Heart left ventricle (tissue), 16 donors: ENCODE data around the gene PARD3B. TPM values are rescaled to one million over a fixed set of nuclear protein-coding genes. Genes with fewer than 3 reads are reported as not detected.

ENCODE experiments used
- ATAC-seq, 4 donors: fragments of 200-7000 bp; cut with Tn5 transposase; one replicate each; pipeline ENCODE4 v1.9.1; 2020 to 2022; ENCODE audit warnings: moderate library complexity in 4 of 4, mild to moderate bottlenecking in 3 of 4, moderate number of reproducible peaks in 1 of 4
- DNase-seq, 5 donors: peaks; one replicate each; pipeline ENCODE4 v3.0.0-alpha.2; 2020
- H3K27ac ChIP-seq, 12 donors: fragments of 200-600 bp; sonication (generic) in 4 of 12; one replicate each; pipeline versions ENCODE4 v1.5.0 to v1.8.0; 2016 to 2022; ENCODE audit warnings: mild to moderate bottlenecking in 2 of 12
- H3K27me3 ChIP-seq, 9 donors: fragments of 200-600 bp; sonication (generic) in 2 of 9; one replicate each; pipeline versions ENCODE4 v1.5.1 to v1.8.0; 2016 to 2022; ENCODE audit warnings: mild to moderate bottlenecking in 3 of 9
- H3K36me3 ChIP-seq, 9 donors: fragments of 200-600 bp; sonication (generic) in 2 of 9; one replicate each; pipeline versions ENCODE4 v1.5.0 to v1.8.0; 2018 to 2022; ENCODE audit warnings: mild to moderate bottlenecking in 2 of 9
- H3K4me1 ChIP-seq, 12 donors: fragments of 200-600 bp; sonication (generic) in 4 of 12; one replicate each; pipeline versions ENCODE4 v1.5.0 to v1.8.0; 2016 to 2022; ENCODE audit warnings: mild to moderate bottlenecking in 3 of 12
- H3K4me3 ChIP-seq, 12 donors: fragments of 200-600 bp; sonication (generic) in 4 of 12; one replicate each; pipeline versions ENCODE4 v1.5.0 to v1.8.0; 2017 to 2022; ENCODE audit warnings: mild to moderate bottlenecking in 9 of 12, moderate library complexity in 4 of 12
- H3K9me3 ChIP-seq, 12 donors: fragments of 200-600 bp; sonication (generic) in 4 of 12; one replicate each; pipeline versions ENCODE4 v1.5.0 to v1.8.0; 2016 to 2022; ENCODE audit warnings: mild to moderate bottlenecking in 1 of 12
- POLR2A ChIP-seq, 2 donors: fragments of 450-650 bp; IDR thresholded peaks; one replicate each; pipeline ENCODE4 v1.6.1; 2017; ENCODE audit warnings: antibody characterized with exemption in 2 of 2, mild to moderate bottlenecking in 2 of 2, moderate library complexity in 2 of 2
- WGBS, 4 donors: extraction: QIAGEN DNeasy Blood & Tissue Kit in 2 of 4; methylation state at CpG; one replicate each; pipeline versions ENCODE4 v1.1.5 to v1.1.7; 2013 to 2018; 5-methylcytosine and 5-hydroxymethylcytosine counted together
- intact Hi-C, 10 donors: fragments of 100-400 bp; cut with DNase I; formaldehyde crosslinking; loops; one replicate each; pipeline versions ENCODE4 v1.11.1 to v1.14.2; 2022
- polyA plus RNA-seq, 2 donors: library from polyadenylated mRNA; stranded (reverse); fragments of 200-250 nt; gene quantifications; one replicate each; pipeline ENCODE4 v1.2.3, GENCODE V29; 2013
- total RNA-seq, 9 donors: library from RNA; depleted of rRNA in 2 of 9; stranded (reverse); fragments of >200 nt in 2 of 9; fragmentation: NEBNext Ultra II Directional in 3 of 9; extraction: Animal tissue kit (Norgen Biotek cat#: 25700) in 3 of 9; gene quantifications; one replicate each; pipeline versions ENCODE4 v1.1.0 to v1.2.4, GENCODE V29; 2016 to 2023
- TF ChIP-seq, protein P1 (sequence below), 12 donors: fragments of 200-600 bp; sonication (generic) in 4 of 12; IDR thresholded peaks; one replicate each; pipeline versions ENCODE4 v1.5.0 to v1.8.0; 2018 to 2022; ENCODE audit warnings: antibody characterized with exemption in 12 of 12, mild to moderate bottlenecking in 5 of 12
- donor health status: ischemic (EF 13 %, LVEDD 7.1; RV severe dilation, severe dysfunction).
- donor health status: healthy with polysubstance abuse.
- donor health status: DM: no; HTN: yes; CAD: no.
- donor health status: DM: no; HTN: no; CAD: no.
- donor health status: ischemic (EF 25% LVEDD 6.9; RV normal size, moderate dysfunction).
- donor health status: ischemic (EF 25% LVEDD 5.7; RV mildly dilated, moderate dysfunction).
- donor health status: healthy.
- donor health status: DM: yes; HTN: yes; CAD: no.
- donor health status: ischemic (EF 35%, LVEDD 5.7; RV mildly dilated, moderate dysfunction).
- donor health status: nonischemic (EF 11% LVEDD 7.7; RV severe dilation, severe dysfunction).
- donor health status: DM: yes; HTN: yes; CAD: no.
- donor health status: PGD.
- donor health status: ischemic (EF 29% LVEDD 5.4; RV normal size, mild dysfunction).
- donor health status: nonischemic (EF 23%, LVEDD 6.1; RV moderate dilation, normal function).

The PARD3B gene
- total and polyA plus RNA-seq, 11 donors: 0.71 to 15.1 (median 6.2) TPM

DNA sequence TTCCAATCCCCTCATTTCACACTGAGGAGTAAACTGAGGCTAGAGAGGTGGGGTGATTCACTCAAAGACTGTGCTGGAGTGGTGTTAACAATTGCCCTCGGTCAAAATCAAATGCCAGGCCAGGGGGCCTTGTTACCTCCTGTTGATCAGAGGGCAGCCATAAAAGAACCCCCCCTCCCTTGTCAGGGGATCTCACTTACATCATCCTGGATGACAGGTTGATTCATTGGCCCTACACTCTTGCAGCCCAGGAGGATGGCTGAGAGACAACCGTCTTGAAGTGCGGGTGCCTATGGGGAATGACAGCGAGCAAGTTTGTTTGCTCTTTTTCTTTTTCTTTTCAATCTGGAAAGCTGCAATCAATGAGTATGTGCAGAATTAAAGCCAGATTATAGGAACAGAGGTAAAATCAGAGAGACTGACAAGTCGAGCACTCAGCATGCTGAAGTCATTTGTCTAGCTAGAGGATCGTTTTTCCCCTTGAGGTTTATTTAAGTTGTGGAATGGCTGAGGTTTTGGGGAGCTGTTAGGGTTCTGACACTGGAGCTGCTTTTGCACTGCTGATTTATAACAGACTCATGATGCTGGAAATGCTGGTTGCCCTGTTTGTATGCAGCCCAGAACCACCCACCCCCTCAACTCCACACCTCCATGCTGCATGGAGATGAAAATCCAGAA, 1110.6 kb downstream of the PARD3B start:
- no peak for ATAC-seq
- intact Hi-C loops: no loop called here
- no peak overlapping the region for H3K4me3 ChIP-seq
- peaks cover 0 to 9% (median under 1%) of the 10 kb centered on the region in 12 donors for H3K4me1 ChIP-seq
- no peaks in the 10 kb centered on the region for H3K27me3 ChIP-seq
- H3K27ac ChIP-seq: no peak overlapping the region
- no peaks in the 10 kb centered on the region for H3K9me3 ChIP-seq
- no peak for TF ChIP-seq POLR2A (IDR thresholded peaks at IDR 0.05)
- no peaks in the 10 kb centered on the region for H3K36me3 ChIP-seq
- no peak for DNase-seq
- WGBS, 4 donors: 88 to 93% (median 91%) methylated on average over 6 of the region's 6 CpGs

DNA sequence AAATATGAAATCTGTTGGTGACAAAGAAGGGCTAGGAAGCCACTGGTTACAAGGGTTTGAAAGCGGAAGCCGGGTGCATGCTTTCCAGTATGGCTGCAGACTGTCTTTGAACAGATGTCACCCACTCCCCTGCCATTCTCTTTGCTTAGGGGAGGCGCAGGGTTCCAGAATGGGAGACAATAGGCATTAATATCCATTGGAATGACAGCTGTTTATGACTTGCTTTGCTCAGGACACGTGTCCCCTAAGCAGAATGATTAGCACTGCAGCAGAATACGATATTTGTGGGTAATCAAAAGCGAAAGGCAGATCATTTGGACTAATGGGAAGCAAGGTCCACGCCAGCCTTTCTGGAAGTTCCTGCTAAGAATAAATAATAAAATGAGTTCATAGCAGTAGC, 1111.2 kb downstream of the PARD3B start:
- Histone ChIP-seq H3K4me1 (peaks cover 0 to 11% (median 2%) of the 10 kb centered on the region in 12 donors), H3K27ac (no peak overlapping the region), H3K27me3 (no peaks in the 10 kb centered on the region), H3K9me3 (no peaks in the 10 kb centered on the region), H3K36me3 (no peaks in the 10 kb centered on the region), H3K4me3 (no peak overlapping the region)
- DNase-seq: no peak
- no peak for TF ChIP-seq POLR2A (IDR thresholded peaks at IDR 0.05)
- TF ChIP-seq, protein P1, sequence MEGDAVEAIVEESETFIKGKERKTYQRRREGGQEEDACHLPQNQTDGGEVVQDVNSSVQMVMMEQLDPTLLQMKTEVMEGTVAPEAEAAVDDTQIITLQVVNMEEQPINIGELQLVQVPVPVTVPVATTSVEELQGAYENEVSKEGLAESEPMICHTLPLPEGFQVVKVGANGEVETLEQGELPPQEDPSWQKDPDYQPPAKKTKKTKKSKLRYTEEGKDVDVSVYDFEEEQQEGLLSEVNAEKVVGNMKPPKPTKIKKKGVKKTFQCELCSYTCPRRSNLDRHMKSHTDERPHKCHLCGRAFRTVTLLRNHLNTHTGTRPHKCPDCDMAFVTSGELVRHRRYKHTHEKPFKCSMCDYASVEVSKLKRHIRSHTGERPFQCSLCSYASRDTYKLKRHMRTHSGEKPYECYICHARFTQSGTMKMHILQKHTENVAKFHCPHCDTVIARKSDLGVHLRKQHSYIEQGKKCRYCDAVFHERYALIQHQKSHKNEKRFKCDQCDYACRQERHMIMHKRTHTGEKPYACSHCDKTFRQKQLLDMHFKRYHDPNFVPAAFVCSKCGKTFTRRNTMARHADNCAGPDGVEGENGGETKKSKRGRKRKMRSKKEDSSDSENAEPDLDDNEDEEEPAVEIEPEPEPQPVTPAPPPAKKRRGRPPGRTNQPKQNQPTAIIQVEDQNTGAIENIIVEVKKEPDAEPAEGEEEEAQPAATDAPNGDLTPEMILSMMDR (IDR thresholded peaks at IDR 0.05): no peak
- intact Hi-C loops: no loop called here
- ATAC-seq: no peak
- WGBS, 4 donors: 80 to 93% (median 90%) methylated on average over 7 of the region's 7 CpGs

DNA sequence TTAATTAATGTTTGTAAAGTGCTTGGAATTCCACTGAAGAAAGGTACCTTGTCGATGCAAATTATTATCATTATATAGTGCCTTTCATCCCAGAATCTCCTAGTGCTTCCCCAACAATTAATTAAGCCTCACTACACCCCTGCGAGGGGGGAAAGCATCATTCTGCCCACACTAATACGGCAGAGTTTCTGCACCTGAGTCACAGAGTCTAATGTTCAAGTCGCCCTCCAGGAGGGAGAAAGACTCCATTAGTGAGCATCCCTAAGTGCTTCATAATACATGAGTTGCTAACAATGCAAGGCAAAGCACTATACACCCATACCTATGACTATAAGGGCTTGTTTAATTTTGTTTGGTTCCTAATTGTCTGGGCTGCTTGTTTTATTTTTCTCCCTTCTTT, 1111.7 kb downstream of the PARD3B start:
- Histone ChIP-seq H3K36me3 (no peaks in the 10 kb centered on the region), H3K27me3 (no peaks in the 10 kb centered on the region), H3K4me3 (no peak overlapping the region)

DNA sequence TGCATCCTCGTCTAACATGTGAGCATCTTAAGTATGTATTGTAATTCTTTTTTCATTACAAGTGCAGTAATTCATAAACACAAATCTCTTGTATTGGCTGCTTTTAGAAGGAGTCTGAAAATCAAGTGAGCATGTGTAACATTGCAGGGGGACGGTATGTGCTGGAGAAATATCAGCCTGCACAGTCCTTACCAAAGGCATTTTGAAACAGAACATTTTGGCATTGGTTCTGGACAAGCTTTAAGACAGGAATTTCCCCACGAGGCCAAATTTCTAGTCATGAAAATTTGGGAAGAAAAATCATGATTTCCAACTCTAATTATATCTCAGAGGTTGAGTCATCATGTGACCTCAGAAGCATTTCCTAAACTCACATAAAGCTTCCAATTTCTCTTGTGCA, 1112.3 kb downstream of the PARD3B start:
- 53 to 63% (median 60%) methylated on average over 3 of the region's 3 CpGs for WGBS, 4 donors

More for the DNA sequence above, 1111.7 kb downstream of the PARD3B start:
- Histone ChIP-seq H3K4me1 (peaks cover 0 to 11% (median 2%) of the 10 kb centered on the region in 12 donors), H3K9me3 (no peaks in the 10 kb centered on the region), H3K27ac (no peak overlapping the region)
- ATAC-seq (no peak), DNase-seq (no peak)
- 87 to 93% (median 91%) methylated on average over 4 of the region's 4 CpGs for WGBS, 4 donors
- no peak for TF ChIP-seq POLR2A (IDR thresholded peaks at IDR 0.05)
- TF ChIP-seq, protein P1 (IDR thresholded peaks at IDR 0.05): no peak
- intact Hi-C loops: no loop called here

More for the DNA sequence above, 1112.3 kb downstream of the PARD3B start:
- DNase-seq: no peak
- Histone ChIP-seq H3K9me3 (no peaks in the 10 kb centered on the region), H3K27ac (no peak overlapping the region), H3K4me1 (peaks cover 0 to 11% (median 2%) of the 10 kb centered on the region in 12 donors), H3K27me3 (no peaks in the 10 kb centered on the region), H3K36me3 (no peaks in the 10 kb centered on the region), H3K4me3 (no peak overlapping the region)
- TF ChIP-seq, protein P1 (IDR thresholded peaks at IDR 0.05): no peak
- no peak for TF ChIP-seq POLR2A (IDR thresholded peaks at IDR 0.05)
- intact Hi-C loops: no loop called here
- ATAC-seq: peak in 1 of 4 donors; percentile 60
